Astrocyte of the spinal cord (primary cell): ENCODE measurements around the gene EIPR1.

ENCODE experiments used
- DNase-seq: peaks from one replicate; pipeline ENCODE4 v3.0.0; 2011; ENCODE audit warnings: low read depth, low spot score
- H3K4me3 ChIP-seq: 2 replicates; pipeline ENCODE4 v1.5.1; 2011; ENCODE audit warnings: low read depth, mild to moderate bottlenecking, low read length, moderate library complexity
- in situ Hi-C: cut with HindIII; loops from 2 replicates; pipeline ENCODE4 v1.10.0; 2017; ENCODE audit warnings: low sequenced_read_pairs
- TF ChIP-seq, protein P1 (sequence below): IDR thresholded peaks from 2 replicates; pipeline ENCODE4 v1.5.1; 2012; ENCODE audit warnings: low read depth, mild to moderate bottlenecking, low read length, inconsistent platforms

EIPR1 gene

DNA sequence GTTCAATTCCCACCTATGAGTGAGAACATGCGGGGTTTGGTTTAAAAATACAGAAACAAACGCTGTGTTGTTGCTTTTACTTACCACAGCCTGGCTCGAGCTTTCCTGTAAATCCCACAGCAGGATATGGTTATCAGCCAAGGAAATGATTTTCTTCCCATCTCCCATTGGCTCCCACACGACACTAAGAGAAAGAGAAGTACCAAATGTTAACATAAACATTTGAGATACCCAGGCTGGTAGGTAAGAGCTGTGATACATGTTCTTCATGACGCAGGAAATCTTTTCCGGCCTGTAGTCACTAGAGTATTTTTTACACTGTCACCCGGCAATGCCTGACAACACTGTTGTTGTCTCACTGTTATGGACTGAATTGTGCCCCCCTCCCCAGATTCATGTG is 163.6 kb downstream of the EIPR1 start:
- TF ChIP-seq, protein P1, sequence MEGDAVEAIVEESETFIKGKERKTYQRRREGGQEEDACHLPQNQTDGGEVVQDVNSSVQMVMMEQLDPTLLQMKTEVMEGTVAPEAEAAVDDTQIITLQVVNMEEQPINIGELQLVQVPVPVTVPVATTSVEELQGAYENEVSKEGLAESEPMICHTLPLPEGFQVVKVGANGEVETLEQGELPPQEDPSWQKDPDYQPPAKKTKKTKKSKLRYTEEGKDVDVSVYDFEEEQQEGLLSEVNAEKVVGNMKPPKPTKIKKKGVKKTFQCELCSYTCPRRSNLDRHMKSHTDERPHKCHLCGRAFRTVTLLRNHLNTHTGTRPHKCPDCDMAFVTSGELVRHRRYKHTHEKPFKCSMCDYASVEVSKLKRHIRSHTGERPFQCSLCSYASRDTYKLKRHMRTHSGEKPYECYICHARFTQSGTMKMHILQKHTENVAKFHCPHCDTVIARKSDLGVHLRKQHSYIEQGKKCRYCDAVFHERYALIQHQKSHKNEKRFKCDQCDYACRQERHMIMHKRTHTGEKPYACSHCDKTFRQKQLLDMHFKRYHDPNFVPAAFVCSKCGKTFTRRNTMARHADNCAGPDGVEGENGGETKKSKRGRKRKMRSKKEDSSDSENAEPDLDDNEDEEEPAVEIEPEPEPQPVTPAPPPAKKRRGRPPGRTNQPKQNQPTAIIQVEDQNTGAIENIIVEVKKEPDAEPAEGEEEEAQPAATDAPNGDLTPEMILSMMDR = no peak
- no peak for DNase-seq
- in situ Hi-C loops = no loop called here
- H3K4me3 ChIP-seq = no peak overlapping the region

DNA sequence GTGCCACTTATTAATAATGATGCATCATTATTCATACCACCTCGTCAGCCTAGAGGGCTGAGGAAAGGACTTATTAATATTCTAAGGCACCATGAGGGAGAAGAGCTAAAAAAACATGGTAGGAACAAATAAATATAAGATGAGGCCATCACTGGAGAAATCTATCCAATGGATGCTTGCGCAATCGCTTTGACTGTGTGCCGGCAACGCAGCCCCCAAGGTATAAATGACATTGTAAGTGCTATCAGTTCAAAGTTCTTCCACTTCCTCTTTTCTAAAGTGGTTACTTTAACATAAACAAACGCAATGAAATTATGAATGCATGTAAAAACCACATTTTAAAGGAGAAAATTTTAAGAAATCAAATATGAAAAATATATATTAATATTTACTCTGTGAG is 164.6 kb downstream of the EIPR1 start:
- in situ Hi-C loops = no loop called here
- TF ChIP-seq, protein P1 = no peak
- no peak for DNase-seq
- no peak overlapping the region for H3K4me3 ChIP-seq

GRCh38 chr2:3212061-3212362 is 165.6 kb downstream of the EIPR1 start:
- H3K4me3 ChIP-seq = no peak overlapping the region
- TF ChIP-seq, protein P1 = no peak
- no peak for DNase-seq
- in situ Hi-C loops = no loop called here

DNA sequence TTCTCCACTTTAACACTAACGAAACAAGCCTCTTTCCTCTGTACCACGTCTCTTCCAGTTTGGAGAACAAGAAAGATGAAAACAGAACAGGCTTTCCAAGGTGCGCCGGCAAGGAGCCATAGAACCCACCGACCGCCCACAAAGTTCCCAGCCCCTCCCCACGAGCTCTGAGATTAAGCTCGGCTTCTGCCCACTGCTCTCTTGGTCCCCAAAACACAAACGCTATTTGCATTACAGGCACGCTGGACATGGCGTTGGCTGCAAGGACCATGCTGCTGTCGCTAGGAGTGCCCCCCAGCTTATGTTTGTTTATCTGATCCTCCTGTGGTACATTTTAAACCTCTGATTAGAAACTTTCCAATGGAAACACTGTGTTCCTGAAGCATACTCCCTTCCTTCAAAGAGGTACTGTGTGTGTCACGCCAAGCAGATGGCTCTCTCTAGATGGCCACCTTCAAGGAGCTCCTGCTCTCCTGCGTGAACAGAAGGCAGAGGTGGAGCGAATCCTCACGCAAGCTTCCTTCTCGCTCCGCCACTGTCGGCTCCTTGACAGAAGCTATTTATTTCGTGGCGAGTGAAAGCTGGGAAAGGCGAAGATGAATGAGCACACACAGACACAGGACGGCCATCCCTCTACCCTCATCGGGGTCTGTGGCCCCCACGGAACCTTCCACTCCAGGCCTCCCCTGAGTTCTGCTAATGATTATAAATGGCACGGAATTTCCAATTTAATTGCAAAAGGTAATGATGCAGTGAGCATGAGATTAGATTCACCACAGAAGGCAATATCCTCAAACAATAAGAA is 166.2 kb downstream of the EIPR1 start:
- DNase-seq = no peak
- TF ChIP-seq, protein P1 = no peak
- no peak overlapping the region for H3K4me3 ChIP-seq
- in situ Hi-C loops = no loop called here

- H3K4me3 ChIP-seq = no peak overlapping the region
- in situ Hi-C loops = no loop called here
- TF ChIP-seq, protein P1 = no peak
- no peak for DNase-seq
Measured at GRCh38 chr2:3210257-3210656, 167.4 kb downstream of the EIPR1 start.

DNA sequence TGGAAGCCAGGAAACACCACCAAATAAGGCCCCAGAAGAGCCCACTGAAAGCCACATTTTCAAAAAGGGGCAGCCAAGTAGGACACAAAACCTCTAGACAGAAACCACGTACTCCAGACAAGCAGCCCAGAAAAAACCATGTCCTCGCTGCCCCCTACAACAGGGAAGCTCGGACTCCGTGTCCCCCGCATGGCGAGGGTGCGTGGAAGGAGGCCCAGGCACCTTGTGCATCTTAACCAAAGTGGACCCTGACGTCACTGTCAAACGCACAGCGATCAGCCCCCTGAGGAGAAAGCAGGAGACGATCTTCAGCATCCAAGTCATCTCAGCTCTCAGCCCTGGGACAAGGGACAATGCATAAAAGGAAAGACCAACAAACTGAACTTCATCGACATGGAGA is 168.4 kb downstream of the EIPR1 start:
- in situ Hi-C loops = no loop called here
- no peak for DNase-seq
- TF ChIP-seq, protein P1 = no peak
- H3K4me3 ChIP-seq = no peak overlapping the region
